Measurements from ENCODE around the gene DRC3.

DNA sequence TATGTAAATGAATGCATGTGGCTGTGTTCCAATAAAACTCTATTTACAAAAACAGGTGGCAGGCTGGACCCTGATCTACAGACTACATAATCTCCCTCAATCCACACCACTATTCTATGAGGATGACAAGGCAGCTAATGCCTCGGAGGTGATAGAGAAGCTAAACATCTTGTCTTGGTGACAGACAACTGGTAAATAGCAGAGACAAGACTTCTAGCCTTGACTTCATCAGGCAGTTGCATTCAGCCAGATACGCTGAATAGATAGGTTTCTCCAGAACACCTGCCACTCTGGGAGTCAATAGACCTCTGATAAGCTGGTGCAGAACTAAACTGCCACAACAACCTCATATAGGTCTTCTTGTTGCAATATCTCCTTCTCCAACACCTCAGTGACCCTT is 63.0 kb downstream of the DRC3 start:
- TF ChIP-seq, protein P1, sequence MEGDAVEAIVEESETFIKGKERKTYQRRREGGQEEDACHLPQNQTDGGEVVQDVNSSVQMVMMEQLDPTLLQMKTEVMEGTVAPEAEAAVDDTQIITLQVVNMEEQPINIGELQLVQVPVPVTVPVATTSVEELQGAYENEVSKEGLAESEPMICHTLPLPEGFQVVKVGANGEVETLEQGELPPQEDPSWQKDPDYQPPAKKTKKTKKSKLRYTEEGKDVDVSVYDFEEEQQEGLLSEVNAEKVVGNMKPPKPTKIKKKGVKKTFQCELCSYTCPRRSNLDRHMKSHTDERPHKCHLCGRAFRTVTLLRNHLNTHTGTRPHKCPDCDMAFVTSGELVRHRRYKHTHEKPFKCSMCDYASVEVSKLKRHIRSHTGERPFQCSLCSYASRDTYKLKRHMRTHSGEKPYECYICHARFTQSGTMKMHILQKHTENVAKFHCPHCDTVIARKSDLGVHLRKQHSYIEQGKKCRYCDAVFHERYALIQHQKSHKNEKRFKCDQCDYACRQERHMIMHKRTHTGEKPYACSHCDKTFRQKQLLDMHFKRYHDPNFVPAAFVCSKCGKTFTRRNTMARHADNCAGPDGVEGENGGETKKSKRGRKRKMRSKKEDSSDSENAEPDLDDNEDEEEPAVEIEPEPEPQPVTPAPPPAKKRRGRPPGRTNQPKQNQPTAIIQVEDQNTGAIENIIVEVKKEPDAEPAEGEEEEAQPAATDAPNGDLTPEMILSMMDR (IDR thresholded peaks at IDR 0.05) = no peak
- TF ChIP-seq ZFX (IDR thresholded peaks at IDR 0.05; ENCODE audit: borderline replicate concordance) = no peak
